Limb (tissue), 2 donors: ENCODE data around the gene RAB43.
A peak's percentile ranks its signal among the peaks of the same experiment; 100 is the strongest.

Experiments used
- DNase-seq, 2 donors: peaks; one replicate each; pipeline ENCODE4 v3.0.0-alpha.2; 2016; ENCODE audit errors: extremely low spot score in 2 of 2

The RAB43 gene

GRCh38 chr3:129039271-129040038, 82.1 kb downstream of the RAB43 start:
- peak; percentile 21 to 71 for DNase-seq

- no peak for DNase-seq
Measured at GRCh38 chr3:129038121-129038855, 83.3 kb downstream of the RAB43 start.
